MCF 10A (cell line): Measurements from ENCODE around the gene APBB2. TPM values are rescaled to one million over a fixed set of nuclear protein-coding genes. Genes with fewer than 3 reads are reported as not detected.

ENCODE experiments used
- BruUV-seq: library from RNA; stranded (reverse); fragments of 400-500 nt; replicated peaks from 2 replicates; lab custom pipeline; 2021; lab: Mats Ljungman, UMichigan
- CTCF ChIA-PET: fragments of 300-600 bp; sonication (Branson Sonifier 250); formaldehyde crosslinking; extraction: SDS; loops from one replicate; lab custom pipeline; 2021; ENCODE audit warnings: antibody characterized with exemption, inconsistent platforms; lab: Yijun Ruan, JAX
- POLR2A ChIA-PET: fragments of 300-600, 350-650 bp; sonication (Branson Sonifier 250); formaldehyde crosslinking; extraction: SDS; loops from one replicate; lab custom pipeline; 2020; ENCODE audit warnings: antibody characterized with exemption, inconsistent platforms; lab: Yijun Ruan, JAX
- DNase-seq: peaks from one replicate; pipeline ENCODE4 v3.0.0-alpha.2; 2018; ENCODE audit not compliant: unreplicated experiment
- H3K27ac Mint-ChIP-seq: one replicate; pipeline ENCODE4 v1.8.0; 2022; ENCODE audit warnings: mild to moderate bottlenecking, low read depth, mixed read lengths; ENCODE audit not compliant: unreplicated experiment
- H3K27me3 Mint-ChIP-seq: one replicate; pipeline ENCODE4 v1.8.0; 2022; ENCODE audit warnings: mixed read lengths; ENCODE audit not compliant: insufficient read depth, unreplicated experiment
- H3K36me3 Mint-ChIP-seq: one replicate; pipeline ENCODE4 v1.8.0; 2022; ENCODE audit warnings: mild to moderate bottlenecking, moderate library complexity, mixed read lengths; ENCODE audit not compliant: insufficient read depth, unreplicated experiment
- H3K4me1 Mint-ChIP-seq: one replicate; pipeline ENCODE4 v1.8.0; 2022; ENCODE audit warnings: mixed read lengths; ENCODE audit not compliant: insufficient read depth, unreplicated experiment
- H3K4me3 Mint-ChIP-seq: one replicate; pipeline ENCODE4 v1.8.0; 2022; ENCODE audit warnings: mild to moderate bottlenecking, moderate library complexity, mixed read lengths; ENCODE audit not compliant: unreplicated experiment
- H3K9me3 Mint-ChIP-seq: one replicate; pipeline ENCODE4 v1.8.0; 2022; ENCODE audit warnings: mixed read lengths; ENCODE audit not compliant: unreplicated experiment
- CTCF ChIP-seq: fragments of 200-600 bp; IDR thresholded peaks from one replicate; pipeline ENCODE4 v1.8.0; 2022; ENCODE audit warnings: antibody characterized with exemption, mild to moderate bottlenecking; ENCODE audit not compliant: unreplicated experiment
- intact Hi-C: fragments of 100-400 bp; cut with micrococcal nuclease; formaldehyde crosslinking; loops from 2 replicates; pipeline ENCODE4 v1.14.1; 2022
- total RNA-seq: library from RNA; stranded (reverse); gene quantifications from 2 replicates; pipeline ENCODE4 v1.2.3, GENCODE V29; 2022

The APBB2 gene
- total RNA-seq, 1 experiment from 2014 or later = 201 TPM

GRCh38 chr4:40952217-40952616 lies 262.1 kb downstream of the APBB2 start:
- no peak overlapping the region for H3K4me3 Mint-ChIP-seq
- no peak for DNase-seq
- TF ChIP-seq CTCF = no peak
- intact Hi-C loops = no loop called here
- ChIA-PET CTCF (interaction anchor here (0.7 to 1.6 kb wide), 4 partner anchors 11 to 24 kb away, joined by 3 to 5 read pairs (median 3); no protein-coding TSS in a partner anchor), POLR2A (no interaction called here)
- H3K4me1 Mint-ChIP-seq = peaks cover 6% of the 10 kb centered on the region
- no peaks in the 10 kb centered on the region for H3K9me3 Mint-ChIP-seq
- no peaks in the 10 kb centered on the region for H3K27me3 Mint-ChIP-seq
- no TSS peak for BruUV-seq
- H3K36me3 Mint-ChIP-seq = peaks cover 45% of the 10 kb centered on the region
- H3K27ac Mint-ChIP-seq = no peak overlapping the region

- Mint-ChIP-seq H3K9me3 (no peaks in the 10 kb centered on the region), H3K4me1 (peaks cover 6% of the 10 kb centered on the region), H3K4me3 (no peak overlapping the region), H3K36me3 (peaks cover 43% of the 10 kb centered on the region), H3K27me3 (no peaks in the 10 kb centered on the region), H3K27ac (no peak overlapping the region)
- intact Hi-C loops = no loop called here
- ChIA-PET CTCF (interaction anchor here (0.9 to 1.8 kb wide), 2 partner anchors 27 to 261 kb away, joined by 4 to 7 read pairs; no protein-coding TSS in a partner anchor), POLR2A (no interaction called here)
- DNase-seq = no peak
- no TSS peak for BruUV-seq
- no peak for TF ChIP-seq CTCF
Observed at GRCh38 chr4:40951026-40951425, 263.3 kb downstream of the APBB2 start.

- no peak overlapping the region for H3K4me3 Mint-ChIP-seq
- H3K36me3 Mint-ChIP-seq = peaks cover 41% of the 10 kb centered on the region
- no peaks in the 10 kb centered on the region for H3K4me1 Mint-ChIP-seq
- no peak for TF ChIP-seq CTCF
- intact Hi-C loops = no loop called here
- ChIA-PET POLR2A (interaction anchor here (0.6 to 1.0 kb wide), 2 partner anchors 13 to 198 kb away, joined by 4 to 5 read pairs; no protein-coding TSS in a partner anchor), CTCF (interaction anchor here (0.7 to 1.8 kb wide), 3 partner anchors 139 to 265 kb away, joined by 3 to 7 read pairs (median 5); partner anchors contain the start of gene APBB2)
- DNase-seq = no peak
- BruUV-seq = no TSS peak
- H3K27me3 Mint-ChIP-seq = no peaks in the 10 kb centered on the region
- H3K9me3 Mint-ChIP-seq = no peaks in the 10 kb centered on the region
- H3K27ac Mint-ChIP-seq = no peak overlapping the region
Observed at GRCh38 chr4:40949358-40950100, 264.8 kb downstream of the APBB2 start.

- no peaks in the 10 kb centered on the region for H3K9me3 Mint-ChIP-seq
- intact Hi-C loops = no loop called here
- CTCF ChIA-PET = interaction anchor here (0.7 kb wide), 1 partner anchor 51 kb away, joined by 3 read pairs; no protein-coding TSS in a partner anchor
Observed at GRCh38 chr4:40948014-40948413, 266.3 kb downstream of the APBB2 start.

More at GRCh38 chr4:40948014-40948413, 266.3 kb downstream of the APBB2 start:
- BruUV-seq = no TSS peak
- Mint-ChIP-seq H3K27me3 (no peaks in the 10 kb centered on the region), H3K36me3 (peaks cover 46% of the 10 kb centered on the region), H3K4me3 (no peak overlapping the region), H3K27ac (no peak overlapping the region), H3K4me1 (no peaks in the 10 kb centered on the region)
- no peak for TF ChIP-seq CTCF
- DNase-seq = no peak
- POLR2A ChIA-PET = no interaction called here
